Lower lobe of right lung (tissue), 2 donors: ENCODE results near the gene EDN3. TPM values are rescaled to one million over a fixed set of nuclear protein-coding genes. Genes with fewer than 3 reads are reported as not detected.

Experiments
- ATAC-seq, 2 donors: fragments of 200-7000 bp; cut with Tn5 transposase; one replicate each; pipeline ENCODE4 v1.9.1; 2020 to 2022; ENCODE audit warnings: mild to moderate bottlenecking in 2 of 2, moderate library complexity in 2 of 2
- DNase-seq: peaks from one replicate; pipeline ENCODE4 v3.0.0-alpha.2; 2020
- H3K27ac ChIP-seq: fragments of 200-600 bp; one replicate; pipeline ENCODE4 v1.8.0; 2022
- H3K27me3 ChIP-seq: fragments of 200-600 bp; one replicate; pipeline ENCODE4 v1.8.0; 2022; ENCODE audit warnings: low read depth
- H3K36me3 ChIP-seq: fragments of 200-600 bp; one replicate; pipeline ENCODE4 v1.8.0; 2022; ENCODE audit warnings: mild to moderate bottlenecking
- H3K4me1 ChIP-seq: fragments of 200-600 bp; one replicate; pipeline ENCODE4 v1.8.0; 2022
- H3K4me3 ChIP-seq: fragments of 200-600 bp; one replicate; pipeline ENCODE4 v1.8.0; 2022; ENCODE audit warnings: mild to moderate bottlenecking
- H3K9me3 ChIP-seq: fragments of 200-600 bp; one replicate; pipeline ENCODE4 v1.8.0; 2022
- intact Hi-C: fragments of 100-400 bp; cut with DNase I; formaldehyde crosslinking; loops from one replicate; pipeline ENCODE4 v1.11.0; 2022
- total RNA-seq: library from RNA; stranded (reverse); fragmentation: NEBNext Ultra II Directional; extraction: Animal tissue kit (Norgen Biotek cat#: 25700); gene quantifications from one replicate; pipeline ENCODE4 v1.2.1, GENCODE V29; 2021
- TF ChIP-seq, protein P1 (sequence below): fragments of 200-600 bp; IDR thresholded peaks from one replicate; pipeline ENCODE4 v1.8.0; 2022; ENCODE audit warnings: antibody characterized with exemption, mild to moderate bottlenecking
- donor health status: DM: no; HTN: yes; CAD: no; lungs with severe emphysema.

The EDN3 gene
- total RNA-seq, 1 donor from 2014 or later, result 0.27 TPM

GRCh38 chr20:59295531-59295930 is 4.9 kb upstream of the EDN3 start:
- intact Hi-C loops, result no loop called here
- H3K27ac ChIP-seq, result no peak overlapping the region

GRCh38 chr20:59297686-59298085 is 2.7 kb upstream of the EDN3 start:
- DNase-seq, result no peak
- ATAC-seq, result no peak
- no peak overlapping the region for H3K4me3 ChIP-seq
- TF ChIP-seq, protein P1, sequence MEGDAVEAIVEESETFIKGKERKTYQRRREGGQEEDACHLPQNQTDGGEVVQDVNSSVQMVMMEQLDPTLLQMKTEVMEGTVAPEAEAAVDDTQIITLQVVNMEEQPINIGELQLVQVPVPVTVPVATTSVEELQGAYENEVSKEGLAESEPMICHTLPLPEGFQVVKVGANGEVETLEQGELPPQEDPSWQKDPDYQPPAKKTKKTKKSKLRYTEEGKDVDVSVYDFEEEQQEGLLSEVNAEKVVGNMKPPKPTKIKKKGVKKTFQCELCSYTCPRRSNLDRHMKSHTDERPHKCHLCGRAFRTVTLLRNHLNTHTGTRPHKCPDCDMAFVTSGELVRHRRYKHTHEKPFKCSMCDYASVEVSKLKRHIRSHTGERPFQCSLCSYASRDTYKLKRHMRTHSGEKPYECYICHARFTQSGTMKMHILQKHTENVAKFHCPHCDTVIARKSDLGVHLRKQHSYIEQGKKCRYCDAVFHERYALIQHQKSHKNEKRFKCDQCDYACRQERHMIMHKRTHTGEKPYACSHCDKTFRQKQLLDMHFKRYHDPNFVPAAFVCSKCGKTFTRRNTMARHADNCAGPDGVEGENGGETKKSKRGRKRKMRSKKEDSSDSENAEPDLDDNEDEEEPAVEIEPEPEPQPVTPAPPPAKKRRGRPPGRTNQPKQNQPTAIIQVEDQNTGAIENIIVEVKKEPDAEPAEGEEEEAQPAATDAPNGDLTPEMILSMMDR, result no peak
- intact Hi-C loops, result no loop called here
- H3K36me3 ChIP-seq, result no peaks in the 10 kb centered on the region
- no peaks in the 10 kb centered on the region for H3K9me3 ChIP-seq
- H3K27ac ChIP-seq, result no peak overlapping the region
- peaks cover 57% of the 10 kb centered on the region for H3K27me3 ChIP-seq
- H3K4me1 ChIP-seq, result no peaks in the 10 kb centered on the region

More at GRCh38 chr20:59295531-59295930, 4.9 kb upstream of the EDN3 start:
- Histone ChIP-seq H3K36me3 (no peaks in the 10 kb centered on the region), H3K27me3 (peaks cover 37% of the 10 kb centered on the region), H3K4me3 (no peak overlapping the region), H3K4me1 (no peaks in the 10 kb centered on the region), H3K9me3 (no peaks in the 10 kb centered on the region)
- ATAC-seq (no peak), DNase-seq (no peak)
- TF ChIP-seq, protein P1, result no peak

DNA sequence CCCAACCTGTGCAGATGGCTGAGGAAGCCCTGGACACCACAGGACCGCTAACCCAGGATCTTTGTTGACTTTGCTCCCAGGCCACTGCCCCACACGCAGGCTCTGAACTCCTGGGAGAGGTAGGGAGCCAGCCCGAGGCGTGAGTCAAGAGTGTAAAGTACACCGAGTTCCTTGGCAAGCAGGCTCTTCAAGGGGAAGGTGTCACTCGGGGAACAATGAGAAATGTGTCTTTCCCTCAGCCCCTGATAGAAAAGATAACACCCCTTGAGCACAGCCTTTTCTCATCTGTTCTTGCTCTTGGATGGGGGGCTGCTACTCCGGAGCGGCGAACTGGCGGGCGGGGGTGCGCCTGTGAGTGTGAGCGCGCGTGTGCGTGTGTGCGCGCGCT is 472 bp upstream of the EDN3 start:
- DNase-seq (no peak), ATAC-seq (peak in 1 of 2 donors; percentile 43)
- TF ChIP-seq, protein P1, result no peak
- Histone ChIP-seq H3K9me3 (no peaks in the 10 kb centered on the region), H3K4me1 (no peaks in the 10 kb centered on the region), H3K27me3 (peaks cover 56% of the 10 kb centered on the region), H3K4me3 (no peak overlapping the region), H3K36me3 (no peaks in the 10 kb centered on the region), H3K27ac (no peak overlapping the region)
- intact Hi-C loops, result no loop called here

DNA sequence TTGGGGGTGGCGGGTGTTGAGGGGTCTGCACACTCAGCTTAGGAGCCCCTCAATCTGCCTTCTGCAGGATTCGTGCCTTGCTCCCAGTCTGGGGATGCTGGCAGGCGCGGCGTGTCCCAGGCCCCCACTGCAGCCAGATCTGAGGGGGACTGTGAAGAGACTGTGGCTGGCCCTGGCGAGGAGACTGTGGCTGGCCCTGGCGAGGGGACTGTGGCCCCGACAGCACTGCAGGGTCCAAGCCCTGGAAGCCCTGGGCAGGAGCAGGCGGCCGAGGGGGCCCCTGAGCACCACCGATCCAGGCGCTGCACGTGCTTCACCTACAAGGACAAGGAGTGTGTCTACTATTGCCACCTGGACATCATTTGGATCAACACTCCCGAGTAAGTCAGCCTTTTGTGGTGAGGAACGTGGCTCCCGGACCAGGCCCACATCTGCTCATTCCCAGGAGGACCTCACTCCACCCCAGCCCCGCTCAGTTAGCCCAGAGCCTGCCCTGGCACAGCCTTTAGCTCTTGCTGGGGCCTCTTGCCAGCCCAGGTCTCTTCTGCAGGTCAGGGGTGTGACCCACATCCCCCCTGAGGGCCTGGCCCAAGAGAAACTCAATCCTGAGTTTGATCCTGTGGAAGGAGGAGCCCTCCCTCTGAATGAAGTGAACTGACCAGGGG is 1.1 kb downstream of the EDN3 start:
- no peak overlapping the region for H3K4me3 ChIP-seq
- TF ChIP-seq, protein P1, result no peak
- peaks cover 55% of the 10 kb centered on the region for H3K27me3 ChIP-seq
- no peaks in the 10 kb centered on the region for H3K9me3 ChIP-seq
- no peak for DNase-seq
- ATAC-seq, result peak in 1 of 2 donors; percentile 8
- no peak overlapping the region for H3K27ac ChIP-seq
- H3K36me3 ChIP-seq, result no peaks in the 10 kb centered on the region
- intact Hi-C loops, result no loop called here
- H3K4me1 ChIP-seq, result no peaks in the 10 kb centered on the region

DNA sequence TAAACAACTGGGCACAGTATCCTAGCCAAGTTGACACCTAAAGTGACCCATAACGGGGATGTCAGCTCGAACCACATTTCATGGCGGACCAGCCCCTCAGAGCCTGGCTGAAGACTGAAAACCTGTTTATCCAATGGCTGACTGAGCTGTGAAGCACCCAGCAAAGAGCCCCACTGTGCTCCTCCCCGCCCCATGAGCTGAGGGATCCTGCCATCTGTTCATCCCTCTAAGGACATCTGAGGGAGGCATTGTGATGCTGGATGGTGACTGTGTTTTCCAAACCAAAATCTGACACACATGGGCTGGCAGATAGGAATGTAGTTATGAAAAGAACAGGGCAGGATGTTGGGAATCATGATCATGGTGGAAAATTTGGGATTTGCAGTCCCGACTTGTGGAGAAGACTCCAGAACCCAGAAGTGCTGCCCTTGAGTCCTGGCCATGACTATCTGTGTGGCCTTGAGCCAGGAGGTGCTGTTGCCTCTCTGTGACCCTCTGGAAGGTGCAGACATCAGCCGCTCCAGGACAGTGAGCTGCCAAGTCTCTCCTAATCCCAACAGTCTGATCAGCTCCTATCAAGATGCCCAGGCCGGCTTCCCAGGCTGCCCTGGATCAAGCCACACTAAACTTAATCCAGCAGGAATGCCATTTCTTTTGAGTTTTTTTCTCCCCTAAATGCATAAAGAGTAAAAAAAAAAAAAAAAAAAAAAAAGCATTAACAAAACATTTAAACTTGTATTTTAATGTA is 5.7 kb downstream of the EDN3 start:
- no peak overlapping the region for H3K27ac ChIP-seq
- H3K4me3 ChIP-seq, result no peak overlapping the region
- H3K36me3 ChIP-seq, result no peaks in the 10 kb centered on the region
- TF ChIP-seq, protein P1, result no peak
- no peak for DNase-seq
- H3K27me3 ChIP-seq, result peaks cover 21% of the 10 kb centered on the region
- no peaks in the 10 kb centered on the region for H3K4me1 ChIP-seq
- no peaks in the 10 kb centered on the region for H3K9me3 ChIP-seq
- intact Hi-C loops, result no loop called here
- no peak for ATAC-seq
